SK-N-SH treated with all-trans-retinoic acid at 6 μM for 48 hours (cell line): ENCODE measurements around the gene DPM2.

Experiments used
- ATAC-seq: fragments of 200-7000 bp; cut with Tn5 transposase; 3 replicates; pipeline ENCODE4 v1.9.1; 2020; ENCODE audit warnings: mild to moderate bottlenecking, moderate library complexity
- ARNTL ChIP-seq: fragments of 450-650 bp; formaldehyde crosslinking; IDR thresholded peaks from 2 replicates; pipeline ENCODE4 v1.5.0; 2020; ENCODE audit warnings: low read depth, mild to moderate bottlenecking, moderate library complexity, borderline replicate concordance
- BACH2 ChIP-seq: fragments of 250-450 bp; sonication (Bioruptor Pico); IDR thresholded peaks from 2 replicates; pipeline ENCODE4 v1.9.0; 2021; ENCODE audit warnings: mild to moderate bottlenecking, borderline replicate concordance
- CREB5 ChIP-seq: fragments of 250-450 bp; sonication (Bioruptor Pico); IDR thresholded peaks from 2 replicates; pipeline ENCODE4 v1.5.1; 2020; ENCODE audit warnings: low read depth, mild to moderate bottlenecking, moderate library complexity
- CSDC2 ChIP-seq: fragments of 250-450 bp; sonication (Bioruptor Pico); IDR thresholded peaks from 2 replicates; pipeline ENCODE4 v1.5.0; 2020; ENCODE audit warnings: mild to moderate bottlenecking, moderate library complexity
- ESRRG ChIP-seq: fragments of 250-450 bp; sonication (Bioruptor Pico); IDR thresholded peaks from 2 replicates; pipeline ENCODE4 v1.6.1; 2021; ENCODE audit warnings: mild to moderate bottlenecking
- ISL1 ChIP-seq: fragments of 250-450 bp; sonication (Bioruptor Pico); IDR thresholded peaks from 2 replicates; pipeline ENCODE4 v2.1.2; 2022; ENCODE audit warnings: mild to moderate bottlenecking, moderate library complexity
- OSR1 ChIP-seq: fragments of 250-450 bp; sonication (Bioruptor Pico); IDR thresholded peaks from 2 replicates; pipeline ENCODE4 v1.8.0; 2022; ENCODE audit warnings: moderate library complexity, mild to moderate bottlenecking, inconsistent platforms
- PATZ1 ChIP-seq: fragments of 250-450 bp; sonication (Bioruptor Pico); IDR thresholded peaks from 2 replicates; pipeline ENCODE4 v1.8.0; 2020; ENCODE audit warnings: mild to moderate bottlenecking, moderate library complexity, borderline replicate concordance
- POU6F1 ChIP-seq: fragments of 250-450 bp; sonication (Bioruptor Pico); IDR thresholded peaks from 2 replicates; pipeline ENCODE4 v1.8.0; 2021; ENCODE audit warnings: low read depth, mild to moderate bottlenecking, moderate library complexity, borderline replicate concordance
- PPARA ChIP-seq: fragments of 250-450 bp; sonication (Bioruptor Pico); IDR thresholded peaks from 2 replicates; pipeline ENCODE4 v1.5.0; 2020; ENCODE audit warnings: mild to moderate bottlenecking, borderline replicate concordance
- RARB ChIP-seq: fragments of 250-450 bp; sonication (Bioruptor Pico); IDR thresholded peaks from 2 replicates; pipeline ENCODE4 v1.8.0; 2021; ENCODE audit warnings: mild to moderate bottlenecking, moderate library complexity
- TCF4 ChIP-seq: fragments of 250-450 bp; sonication (Bioruptor Pico); IDR thresholded peaks from 2 replicates; pipeline ENCODE4 v1.8.0; 2021; ENCODE audit warnings: mild to moderate bottlenecking, moderate library complexity, borderline replicate concordance
- TOX ChIP-seq: fragments of 250-450 bp; sonication (Bioruptor Pico); IDR thresholded peaks from 2 replicates; pipeline ENCODE4 v1.8.0; 2021; ENCODE audit warnings: mild to moderate bottlenecking, moderate library complexity, borderline replicate concordance
- TSHZ2 ChIP-seq: fragments of 250-450 bp; sonication (Bioruptor Pico); IDR thresholded peaks from 2 replicates; pipeline ENCODE4 v1.5.0; 2020; ENCODE audit warnings: mild to moderate bottlenecking, moderate library complexity
- ZC3H10 ChIP-seq: fragments of 250-450 bp; sonication (Bioruptor Pico); IDR thresholded peaks from 2 replicates; pipeline ENCODE4 v1.5.1; 2021; ENCODE audit warnings: mild to moderate bottlenecking, moderate library complexity
- ZFP3 ChIP-seq: fragments of 250-450 bp; sonication (Bioruptor Pico); IDR thresholded peaks from 2 replicates; pipeline ENCODE4 v1.5.0; 2020; ENCODE audit warnings: mild to moderate bottlenecking, moderate library complexity
- ZFP30 ChIP-seq: fragments of 450-650 bp; formaldehyde crosslinking; IDR thresholded peaks from 2 replicates; pipeline ENCODE4 v1.5.0; 2022; ENCODE audit warnings: mild to moderate bottlenecking, moderate library complexity
- ZNF70 ChIP-seq: fragments of 450-650 bp; formaldehyde crosslinking; IDR thresholded peaks from 2 replicates; pipeline ENCODE4 v1.5.0; 2020; ENCODE audit warnings: mild to moderate bottlenecking, moderate library complexity
- ZNF8 ChIP-seq: fragments of 450-650 bp; formaldehyde crosslinking; IDR thresholded peaks from 2 replicates; pipeline ENCODE4 v1.5.0; 2020; ENCODE audit warnings: mild to moderate bottlenecking, moderate library complexity
- TF ChIP-seq, protein P1 (sequence below): fragments of 250-450 bp; sonication (Bioruptor Pico); IDR thresholded peaks from 2 replicates; pipeline ENCODE4 v1.5.1; 2021; ENCODE audit warnings: mild to moderate bottlenecking, moderate library complexity

DPM2 gene

GRCh38 chr9:127941062-127941960 lies 3.7 kb upstream of the DPM2 start:
- ATAC-seq = no peak
- TF ChIP-seq RARB (CRISPR knock-in tag) = no peak
- TF ChIP-seq ZC3H10 = no peak
- TF ChIP-seq ESRRG (CRISPR knock-in tag) = no peak
- no peak for TF ChIP-seq POU6F1 (CRISPR knock-in tag)
- no peak for TF ChIP-seq ISL1 (CRISPR knock-in tag)
- TF ChIP-seq ZFP30 (CRISPR knock-in tag) = no peak
- no peak for TF ChIP-seq ZNF8
- TF ChIP-seq ARNTL (CRISPR knock-in tag) = no peak
- no peak for TF ChIP-seq BACH2 (CRISPR knock-in tag)
- TF ChIP-seq ZNF70 (CRISPR knock-in tag) = no peak
- no peak for TF ChIP-seq PPARA (CRISPR knock-in tag)
- TF ChIP-seq CREB5 (CRISPR knock-in tag) = no peak
- TF ChIP-seq PATZ1 = no peak
- TF ChIP-seq TOX (CRISPR knock-in tag) = no peak
- no peak for TF ChIP-seq ZFP3 (CRISPR knock-in tag)

GRCh38 chr9:127940593-127940992 lies 2.9 kb upstream of the DPM2 start:
- no peak for TF ChIP-seq TCF4 (CRISPR knock-in tag)
- TF ChIP-seq ARNTL (CRISPR knock-in tag) = no peak
- no peak for TF ChIP-seq CSDC2 (CRISPR knock-in tag)
- TF ChIP-seq PPARA (CRISPR knock-in tag) = no peak
- no peak for TF ChIP-seq ISL1 (CRISPR knock-in tag)
- no peak for ATAC-seq

DNA sequence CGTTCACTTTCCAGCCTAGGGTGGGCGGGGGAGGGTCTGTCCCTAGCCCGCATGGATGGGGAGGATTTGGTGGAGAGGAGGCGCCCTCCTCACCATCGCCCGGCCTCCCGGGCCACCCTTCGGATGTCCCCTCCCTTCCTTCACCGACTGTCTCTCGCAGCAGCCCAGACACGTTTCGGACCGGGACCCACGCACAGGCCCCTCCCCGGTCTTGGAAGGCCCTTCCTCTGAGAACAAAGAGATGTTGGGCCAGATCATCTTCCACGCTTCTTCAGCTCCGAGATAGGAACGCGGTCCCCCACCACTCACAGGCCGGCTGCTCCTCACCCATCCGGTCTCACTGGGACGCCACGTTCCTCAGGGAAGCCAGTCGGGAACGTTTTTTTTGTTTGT lies 640 bp upstream of the DPM2 start:
- ATAC-seq = no peak

DNA sequence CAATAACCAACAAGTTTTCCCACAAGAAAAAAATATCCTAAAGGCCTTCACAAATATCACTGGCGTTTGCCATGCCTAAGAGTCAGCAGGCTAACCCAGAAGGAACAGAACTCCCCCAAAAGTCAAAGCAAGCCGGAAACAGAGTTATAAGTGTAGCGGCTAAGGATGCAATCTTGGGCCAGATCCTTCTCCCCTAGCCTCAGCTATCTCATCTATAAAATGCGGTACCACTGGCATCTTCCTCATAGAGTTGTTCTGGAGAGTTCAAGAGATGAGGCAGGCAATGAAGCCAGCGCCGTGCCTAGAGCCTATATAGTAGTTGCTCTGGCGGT lies 632 bp downstream of the DPM2 start:
- ATAC-seq = no peak
- TF ChIP-seq POU6F1 (CRISPR knock-in tag) = no peak
- no peak for TF ChIP-seq PPARA (CRISPR knock-in tag)
- TF ChIP-seq PATZ1 = no peak
- TF ChIP-seq TSHZ2 = no peak
- TF ChIP-seq TOX (CRISPR knock-in tag) = no peak
- TF ChIP-seq ZNF70 (CRISPR knock-in tag) = no peak
- no peak for TF ChIP-seq TCF4 (CRISPR knock-in tag)
- no peak for TF ChIP-seq BACH2 (CRISPR knock-in tag)
- TF ChIP-seq ZFP3 (CRISPR knock-in tag) = no peak
- TF ChIP-seq OSR1 (CRISPR knock-in tag) = no peak
- no peak for TF ChIP-seq CSDC2 (CRISPR knock-in tag)

More for the DNA sequence above, 640 bp upstream of the DPM2 start:
- TF ChIP-seq ISL1 (CRISPR knock-in tag) (no peak), PPARA (CRISPR knock-in tag) (no peak), ZFP30 (CRISPR knock-in tag) (no peak), ARNTL (CRISPR knock-in tag) (no peak), CSDC2 (CRISPR knock-in tag) (no peak), RARB (CRISPR knock-in tag) (no peak), OSR1 (CRISPR knock-in tag) (no peak)
- TF ChIP-seq, protein P1, sequence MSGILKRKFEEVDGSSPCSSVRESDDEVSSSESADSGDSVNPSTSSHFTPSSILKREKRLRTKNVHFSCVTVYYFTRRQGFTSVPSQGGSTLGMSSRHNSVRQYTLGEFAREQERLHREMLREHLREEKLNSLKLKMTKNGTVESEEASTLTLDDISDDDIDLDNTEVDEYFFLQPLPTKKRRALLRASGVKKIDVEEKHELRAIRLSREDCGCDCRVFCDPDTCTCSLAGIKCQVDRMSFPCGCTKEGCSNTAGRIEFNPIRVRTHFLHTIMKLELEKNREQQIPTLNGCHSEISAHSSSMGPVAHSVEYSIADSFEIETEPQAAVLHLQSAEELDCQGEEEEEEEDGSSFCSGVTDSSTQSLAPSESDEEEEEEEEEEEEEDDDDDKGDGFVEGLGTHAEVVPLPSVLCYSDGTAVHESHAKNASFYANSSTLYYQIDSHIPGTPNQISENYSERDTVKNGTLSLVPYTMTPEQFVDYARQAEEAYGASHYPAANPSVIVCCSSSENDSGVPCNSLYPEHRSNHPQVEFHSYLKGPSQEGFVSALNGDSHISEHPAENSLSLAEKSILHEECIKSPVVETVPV (CRISPR knock-in tag) = no peak
- TF ChIP-seq, all 23 proteins: peak for 0
